Natural killer cell (primary cell): Measurements from ENCODE around the gene SCN3A. TPM values are rescaled to one million over a fixed set of nuclear protein-coding genes. Genes with fewer than 3 reads are reported as not detected.

Source experiments
- ATAC-seq, 3 donors: fragments of 150-1000 bp in 2 of 3; fragments of 200-7000 bp in 1 of 3; cut with Tn5 transposase; 1 replicate in 1 of 3; 2 replicates in 2 of 3; pipeline ENCODE4 v1.10.0; 2021; ENCODE audit warnings: mild to moderate bottlenecking in 2 of 3, moderate library complexity in 2 of 3
- DNase-seq, 2 donors: peaks; one replicate each; pipeline versions ENCODE4 v3.0.0 to v3.0.0-alpha.2; 2013 to 2021; ENCODE audit warnings: mixed read lengths in 1 of 2
- H3K27ac ChIP-seq: one replicate; pipeline ENCODE4 v1.5.1; 2013; ENCODE audit warnings: mild to moderate bottlenecking, low read length
- H3K27me3 ChIP-seq: one replicate; pipeline ENCODE4 v1.6.1; 2013; ENCODE audit warnings: low read length; ENCODE audit not compliant: control insufficient read depth, insufficient read depth
- H3K36me3 ChIP-seq: one replicate; pipeline ENCODE4 v1.6.1; 2013; ENCODE audit warnings: low read length; ENCODE audit not compliant: control insufficient read depth, insufficient read depth
- H3K4me1 ChIP-seq: one replicate; pipeline ENCODE4 v1.6.1; 2013; ENCODE audit warnings: low read length; ENCODE audit not compliant: control insufficient read depth, insufficient read depth
- H3K4me3 ChIP-seq: one replicate; pipeline ENCODE4 v1.5.1; 2013; ENCODE audit warnings: low read length
- H3K9me3 ChIP-seq: one replicate; pipeline ENCODE4 v1.6.1; 2013; ENCODE audit warnings: low read length; ENCODE audit not compliant: control insufficient read depth, insufficient read depth
- H3K27ac Mint-ChIP-seq, 2 donors: one replicate each; pipeline ENCODE4 v1.8.0; 2022; ENCODE audit warnings: mild to moderate bottlenecking in 2 of 2, mixed read lengths in 2 of 2, moderate library complexity in 1 of 2
- H3K27me3 Mint-ChIP-seq, 2 donors: one replicate each; pipeline ENCODE4 v1.8.0; 2022; ENCODE audit warnings: low read depth in 2 of 2, mixed read lengths in 2 of 2
- H3K36me3 Mint-ChIP-seq: one replicate; pipeline ENCODE4 v1.8.0; 2022; ENCODE audit warnings: mixed read lengths
- H3K4me1 Mint-ChIP-seq, 2 donors: one replicate each; pipeline ENCODE4 v1.8.0; 2022; ENCODE audit warnings: mixed read lengths in 2 of 2
- H3K4me3 Mint-ChIP-seq: one replicate; pipeline ENCODE4 v1.8.0; 2022; ENCODE audit warnings: mild to moderate bottlenecking, moderate library complexity, mixed read lengths
- H3K9me3 Mint-ChIP-seq, 2 donors: one replicate each; pipeline ENCODE4 v1.8.0; 2022; ENCODE audit warnings: mixed read lengths in 2 of 2
- CTCF ChIP-seq: fragments of 200-600 bp; IDR thresholded peaks from one replicate; pipeline ENCODE4 v1.8.0; 2022; ENCODE audit warnings: antibody characterized with exemption
- WGBS: methylation state at CpG from one replicate; pipeline ENCODE4 v1.1.7; 2013; ENCODE audit warnings: missing lambda C conversion rate; ENCODE audit not compliant: insufficient coverage; 5-methylcytosine and 5-hydroxymethylcytosine counted together
- intact Hi-C: fragments of 100-400 bp; cut with micrococcal nuclease; formaldehyde crosslinking; loops from one replicate; pipeline ENCODE4 v1.14.2; 2022
- total RNA-seq, 4 donors: library from RNA; stranded (reverse); fragments of 120-200 nt in 1 of 4; gene quantifications; one replicate each; pipeline versions ENCODE4 v1.2.3 to v1.2.4, GENCODE V29; 2013 to 2022

The SCN3A gene
- total RNA-seq, 3 donors from 2014 or later (not counting 1 experiment from before 2014, with no cell fraction given): 0.05 to 0.58 TPM; not detected in 1

DNA sequence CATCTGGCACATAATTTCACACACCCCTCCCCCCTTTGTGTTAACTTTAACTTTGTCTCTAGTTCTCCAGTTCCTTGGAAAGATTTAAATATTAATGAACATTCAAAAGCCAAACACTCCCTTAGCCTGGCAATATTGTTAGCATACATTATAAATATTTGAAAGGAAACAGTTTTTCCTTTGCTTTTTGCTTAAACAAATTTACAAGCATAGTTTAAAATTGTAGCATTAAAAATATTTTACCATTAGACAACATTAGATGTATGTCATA, 135.4 kb downstream of the SCN3A start:
- no peak for DNase-seq
- Mint-ChIP-seq H3K4me3 (no peak overlapping the region), H3K9me3 (no peaks in the 10 kb centered on the region), H3K4me1 (no peaks in the 10 kb centered on the region), H3K27me3 (no peaks in the 10 kb centered on the region), H3K36me3 (no peaks in the 10 kb centered on the region), H3K27ac (no peak overlapping the region)
- intact Hi-C loops: no loop called here
- TF ChIP-seq CTCF: no peak
- Histone ChIP-seq H3K9me3 (no peaks in the 10 kb centered on the region), H3K27ac (no peak overlapping the region), H3K36me3 (no peaks in the 10 kb centered on the region), H3K4me3 (no peak overlapping the region), H3K4me1 (no peaks in the 10 kb centered on the region), H3K27me3 (no peaks in the 10 kb centered on the region)
- no peak for ATAC-seq

GRCh38 chr2:165067643-165068486, 136.0 kb downstream of the SCN3A start:
- no peak for TF ChIP-seq CTCF
- intact Hi-C loops: no loop called here
- Mint-ChIP-seq H3K4me3 (no peak overlapping the region), H3K4me1 (no peaks in the 10 kb centered on the region), H3K27ac (no peak overlapping the region), H3K9me3 (no peaks in the 10 kb centered on the region), H3K36me3 (no peaks in the 10 kb centered on the region), H3K27me3 (no peaks in the 10 kb centered on the region)
- H3K9me3 ChIP-seq: no peaks in the 10 kb centered on the region
- ATAC-seq (no peak), DNase-seq (no peak)
- no peaks in the 10 kb centered on the region for H3K36me3 ChIP-seq
- H3K27me3 ChIP-seq: no peaks in the 10 kb centered on the region
- no peak overlapping the region for H3K4me3 ChIP-seq
- 69% methylated on average over 10 of the region's 12 CpGs for WGBS
- H3K4me1 ChIP-seq: no peaks in the 10 kb centered on the region
- no peak overlapping the region for H3K27ac ChIP-seq

DNA sequence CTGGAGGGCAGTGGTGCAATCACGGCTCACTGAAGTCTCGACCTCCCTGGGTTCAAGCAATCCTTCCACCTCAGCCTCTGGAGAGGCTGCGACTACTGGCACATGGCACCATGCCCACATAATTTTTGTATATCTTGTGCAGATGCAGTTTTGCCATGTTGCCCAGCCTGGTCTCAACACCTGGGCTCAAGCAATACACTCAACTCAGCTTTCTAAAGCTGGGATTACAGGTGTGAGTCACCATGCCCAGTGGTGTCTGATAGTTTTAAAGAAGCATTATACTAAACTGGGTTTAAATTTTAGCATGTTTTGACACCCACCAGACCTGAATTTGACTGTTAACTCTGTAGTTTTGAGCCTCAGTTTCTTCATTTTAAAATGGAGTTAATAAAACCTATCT, 139.1 kb downstream of the SCN3A start:
- H3K27me3 Mint-ChIP-seq: no peaks in the 10 kb centered on the region
- H3K27ac Mint-ChIP-seq: no peak overlapping the region
- no peaks in the 10 kb centered on the region for H3K9me3 ChIP-seq
- no peaks in the 10 kb centered on the region for H3K27me3 ChIP-seq
- no peaks in the 10 kb centered on the region for H3K36me3 ChIP-seq
- WGBS: 95% methylated on average over 3 of the region's 3 CpGs
- no peak for DNase-seq
- H3K4me3 ChIP-seq: no peak overlapping the region
- intact Hi-C loops: no loop called here
- ATAC-seq: no peak
- no peak overlapping the region for H3K27ac ChIP-seq
- H3K9me3 Mint-ChIP-seq: peaks cover 0 to 4% of the 10 kb centered on the region in 2 donors
- H3K4me3 Mint-ChIP-seq: no peak overlapping the region
- no peak for TF ChIP-seq CTCF
- no peaks in the 10 kb centered on the region for H3K4me1 Mint-ChIP-seq
- H3K4me1 ChIP-seq: no peaks in the 10 kb centered on the region
- no peaks in the 10 kb centered on the region for H3K36me3 Mint-ChIP-seq

DNA sequence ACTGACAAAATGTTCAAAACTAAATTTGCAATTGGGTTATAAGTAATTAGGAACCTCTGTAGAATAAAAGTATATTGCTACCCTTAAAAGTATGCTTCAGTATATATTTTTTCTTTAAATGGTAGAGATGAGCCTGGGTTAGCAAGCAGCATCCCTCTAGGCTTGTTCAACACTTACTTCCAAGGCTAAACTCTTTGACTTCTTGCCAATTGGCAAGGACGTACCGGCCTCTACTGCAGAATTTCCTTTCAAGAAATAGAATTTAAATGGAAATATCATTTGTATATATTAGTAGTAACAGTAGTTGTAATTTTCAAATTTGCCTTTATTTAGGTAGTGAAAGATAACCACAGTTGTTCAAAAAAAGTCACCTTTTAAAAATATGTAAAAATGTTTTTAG, 143.4 kb downstream of the SCN3A start:
- DNase-seq: no peak
- no peaks in the 10 kb centered on the region for H3K36me3 Mint-ChIP-seq
- whole genome bisulfite sequencing: no CpG with 5 or more reads among the region's 2 CpGs
- Histone ChIP-seq H3K4me3 (no peak overlapping the region), H3K27ac (no peak overlapping the region), H3K4me1 (no peaks in the 10 kb centered on the region), H3K9me3 (no peaks in the 10 kb centered on the region), H3K27me3 (no peaks in the 10 kb centered on the region), H3K36me3 (no peaks in the 10 kb centered on the region)
- no peaks in the 10 kb centered on the region for H3K4me1 Mint-ChIP-seq
- TF ChIP-seq CTCF: no peak
- no peak for ATAC-seq
- H3K9me3 Mint-ChIP-seq: peaks cover 0 to 4% of the 10 kb centered on the region in 2 donors
- intact Hi-C loops: no loop called here
- no peak overlapping the region for H3K4me3 Mint-ChIP-seq
- H3K27me3 Mint-ChIP-seq: no peaks in the 10 kb centered on the region
- H3K27ac Mint-ChIP-seq: no peak overlapping the region
